HEK293 (cell line): Measurements from ENCODE around the gene PHKA2.

Experiments used
- CTCF ChIA-PET: fragments of 350-600 bp; formaldehyde crosslinking; extraction: SDS; loops from one replicate; lab custom pipeline; 2021; ENCODE audit warnings: antibody characterized with exemption; lab: Yijun Ruan, JAX
- POLR2A ChIA-PET: fragments of 300-600 bp; formaldehyde crosslinking; extraction: SDS; loops from one replicate; lab custom pipeline; 2020; ENCODE audit warnings: antibody characterized with exemption, inconsistent platforms; lab: Yijun Ruan, JAX
- H3K27ac ChIP-seq: fragments of 200-500 bp; sonication (Bioruptor generic); 2 replicates; pipeline ENCODE4 v1.5.1; 2014; ENCODE audit warnings: low read depth, low read length, control low read depth, inconsistent platforms; ENCODE audit errors: extremely low read depth
- H3K36me3 ChIP-seq, 2 experiments: fragments of 200-500 bp in 1 of 2; sonication (Bioruptor generic) in 1 of 2; 1 replicate in 1 of 2; 2 replicates in 1 of 2; pipeline ENCODE4 v1.5.1; 2014 to 2017; ENCODE audit warnings: inconsistent platforms in 2 of 2, low read length in 2 of 2; ENCODE audit not compliant: control insufficient read depth in 2 of 2, insufficient read depth in 1 of 2
- H3K4me1 ChIP-seq: fragments of 200-500 bp; sonication (Bioruptor generic); 2 replicates; pipeline ENCODE4 v1.5.1; 2014; ENCODE audit warnings: mild to moderate bottlenecking, low read length, inconsistent platforms; ENCODE audit not compliant: control insufficient read depth, insufficient read depth
- H3K4me3 ChIP-seq: 2 replicates; pipeline ENCODE4 v1.5.1; 2011; ENCODE audit warnings: low read depth, mild to moderate bottlenecking, control low read depth, low read length, moderate library complexity
- H3K9me3 ChIP-seq: fragments of 200-500 bp; sonication (Bioruptor generic); 2 replicates; pipeline ENCODE4 v1.5.1; 2014; ENCODE audit warnings: low read depth, low read length, inconsistent platforms; ENCODE audit not compliant: control insufficient read depth, insufficient read depth
- SP2 ChIP-seq: fragments of 450-650 bp; formaldehyde crosslinking; IDR thresholded peaks from 2 replicates; pipeline ENCODE4 v1.5.1; 2016; ENCODE audit warnings: missing biosample characterization, missing genetic modification characterization
- ZFP3 ChIP-seq: fragments of 450-650 bp; formaldehyde crosslinking; IDR thresholded peaks from 2 replicates; pipeline ENCODE4 v1.5.1; 2016; ENCODE audit warnings: low read depth, missing biosample characterization, missing genetic modification characterization
- ZNF23 ChIP-seq: fragments of 450-650 bp; formaldehyde crosslinking; IDR thresholded peaks from 2 replicates; pipeline ENCODE4 v1.5.1; 2016; ENCODE audit warnings: missing biosample characterization, missing genetic modification characterization, borderline replicate concordance
- ZNF292 ChIP-seq: fragments of 450-650 bp; formaldehyde crosslinking; IDR thresholded peaks from 2 replicates; pipeline ENCODE4 v1.5.1; 2016; ENCODE audit warnings: low read depth, missing biosample characterization, missing genetic modification characterization, borderline replicate concordance
- ZNF37A ChIP-seq: fragments of 450-650 bp; IDR thresholded peaks from 2 replicates; pipeline ENCODE4 v1.5.1; 2018; ENCODE audit warnings: missing biosample characterization, missing genetic modification characterization
- ZNF514 ChIP-seq: fragments of 450-650 bp; formaldehyde crosslinking; IDR thresholded peaks from 2 replicates; pipeline ENCODE4 v1.5.1; 2016; ENCODE audit warnings: missing biosample characterization, missing genetic modification characterization
- ZNF626 ChIP-seq: fragments of 450-650 bp; sonication (Bioruptor Pico); formaldehyde crosslinking; IDR thresholded peaks from 2 replicates; pipeline ENCODE4 v1.5.1; 2018; ENCODE audit warnings: missing biosample characterization, missing genetic modification characterization, inconsistent platforms
- ZNF629 ChIP-seq: fragments of 450-650 bp; formaldehyde crosslinking; IDR thresholded peaks from 2 replicates; pipeline ENCODE4 v1.5.1; 2017; ENCODE audit warnings: missing biosample characterization, missing genetic modification characterization
- TF ChIP-seq, protein P1 (sequence below): fragments of 450-650 bp; formaldehyde crosslinking; IDR thresholded peaks from 2 replicates; pipeline ENCODE4 v1.5.1; 2016; ENCODE audit warnings: missing biosample characterization, missing genetic modification characterization
- TF ChIP-seq, protein P2 (sequence below): fragments of 450-650 bp; formaldehyde crosslinking; IDR thresholded peaks from 2 replicates; pipeline ENCODE4 v1.5.1; 2016; ENCODE audit warnings: missing biosample characterization, missing genetic modification characterization
- TF ChIP-seq, protein P3 (sequence below): fragments of 450-650 bp; formaldehyde crosslinking; IDR thresholded peaks from 2 replicates; pipeline ENCODE4 v1.5.1; 2017; ENCODE audit warnings: missing biosample characterization, missing genetic modification characterization
- TF ChIP-seq, protein P4 (sequence below): fragments of 450-650 bp; formaldehyde crosslinking; IDR thresholded peaks from 2 replicates; pipeline ENCODE4 v1.5.1; 2016; ENCODE audit warnings: missing biosample characterization, missing genetic modification characterization
- TF ChIP-seq, protein P5 (sequence below): fragments of 450-650 bp; formaldehyde crosslinking; IDR thresholded peaks from 2 replicates; pipeline ENCODE4 v1.5.1; 2017; ENCODE audit warnings: missing biosample characterization, mild to moderate bottlenecking, missing genetic modification characterization, moderate library complexity
- TF ChIP-seq, protein P6 (sequence below): fragments of 450-650 bp; formaldehyde crosslinking; IDR thresholded peaks from 2 replicates; pipeline ENCODE4 v1.5.1; 2016; ENCODE audit warnings: missing biosample characterization, missing genetic modification characterization

Gene PHKA2

DNA sequence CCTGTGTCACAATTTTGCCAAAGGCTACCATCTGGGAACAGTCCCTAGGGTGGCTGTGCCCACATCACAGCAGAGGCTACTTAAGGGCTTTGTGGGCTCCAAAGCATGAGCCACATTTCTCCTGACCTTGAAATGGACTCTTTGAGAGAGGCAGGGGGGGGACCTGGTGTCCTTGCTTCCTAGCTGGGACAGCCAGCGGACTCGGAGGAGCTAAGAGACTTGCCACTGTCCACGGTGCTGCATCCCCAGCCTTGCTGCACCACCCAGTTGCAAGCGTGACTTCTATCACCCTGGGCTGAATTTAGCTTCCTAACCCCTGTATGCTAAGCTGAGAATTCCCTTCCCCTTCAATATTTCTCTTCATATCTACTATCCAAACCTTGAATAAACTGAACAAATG is 99.0 kb downstream of the PHKA2 start:
- Histone ChIP-seq H3K4me1 (no peaks in the 10 kb centered on the region), H3K36me3 (no peaks in the 10 kb centered on the region), H3K27ac (no peak overlapping the region), H3K9me3 (no peaks in the 10 kb centered on the region), H3K4me3 (no peak overlapping the region)
- CTCF ChIA-PET, result interaction anchor here (0.6 to 1.7 kb wide), 4 partner anchors 11 to 475 kb away, joined by 3 to 7 read pairs (median 3); no protein-coding TSS in a partner anchor
- TF ChIP-seq, protein P1, sequence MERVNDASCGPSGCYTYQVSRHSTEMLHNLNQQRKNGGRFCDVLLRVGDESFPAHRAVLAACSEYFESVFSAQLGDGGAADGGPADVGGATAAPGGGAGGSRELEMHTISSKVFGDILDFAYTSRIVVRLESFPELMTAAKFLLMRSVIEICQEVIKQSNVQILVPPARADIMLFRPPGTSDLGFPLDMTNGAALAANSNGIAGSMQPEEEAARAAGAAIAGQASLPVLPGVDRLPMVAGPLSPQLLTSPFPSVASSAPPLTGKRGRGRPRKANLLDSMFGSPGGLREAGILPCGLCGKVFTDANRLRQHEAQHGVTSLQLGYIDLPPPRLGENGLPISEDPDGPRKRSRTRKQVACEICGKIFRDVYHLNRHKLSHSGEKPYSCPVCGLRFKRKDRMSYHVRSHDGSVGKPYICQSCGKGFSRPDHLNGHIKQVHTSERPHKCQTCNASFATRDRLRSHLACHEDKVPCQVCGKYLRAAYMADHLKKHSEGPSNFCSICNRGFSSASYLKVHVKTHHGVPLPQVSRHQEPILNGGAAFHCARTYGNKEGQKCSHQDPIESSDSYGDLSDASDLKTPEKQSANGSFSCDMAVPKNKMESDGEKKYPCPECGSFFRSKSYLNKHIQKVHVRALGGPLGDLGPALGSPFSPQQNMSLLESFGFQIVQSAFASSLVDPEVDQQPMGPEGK (tag by site-specific recombination), result no peak
- TF ChIP-seq, protein P2, sequence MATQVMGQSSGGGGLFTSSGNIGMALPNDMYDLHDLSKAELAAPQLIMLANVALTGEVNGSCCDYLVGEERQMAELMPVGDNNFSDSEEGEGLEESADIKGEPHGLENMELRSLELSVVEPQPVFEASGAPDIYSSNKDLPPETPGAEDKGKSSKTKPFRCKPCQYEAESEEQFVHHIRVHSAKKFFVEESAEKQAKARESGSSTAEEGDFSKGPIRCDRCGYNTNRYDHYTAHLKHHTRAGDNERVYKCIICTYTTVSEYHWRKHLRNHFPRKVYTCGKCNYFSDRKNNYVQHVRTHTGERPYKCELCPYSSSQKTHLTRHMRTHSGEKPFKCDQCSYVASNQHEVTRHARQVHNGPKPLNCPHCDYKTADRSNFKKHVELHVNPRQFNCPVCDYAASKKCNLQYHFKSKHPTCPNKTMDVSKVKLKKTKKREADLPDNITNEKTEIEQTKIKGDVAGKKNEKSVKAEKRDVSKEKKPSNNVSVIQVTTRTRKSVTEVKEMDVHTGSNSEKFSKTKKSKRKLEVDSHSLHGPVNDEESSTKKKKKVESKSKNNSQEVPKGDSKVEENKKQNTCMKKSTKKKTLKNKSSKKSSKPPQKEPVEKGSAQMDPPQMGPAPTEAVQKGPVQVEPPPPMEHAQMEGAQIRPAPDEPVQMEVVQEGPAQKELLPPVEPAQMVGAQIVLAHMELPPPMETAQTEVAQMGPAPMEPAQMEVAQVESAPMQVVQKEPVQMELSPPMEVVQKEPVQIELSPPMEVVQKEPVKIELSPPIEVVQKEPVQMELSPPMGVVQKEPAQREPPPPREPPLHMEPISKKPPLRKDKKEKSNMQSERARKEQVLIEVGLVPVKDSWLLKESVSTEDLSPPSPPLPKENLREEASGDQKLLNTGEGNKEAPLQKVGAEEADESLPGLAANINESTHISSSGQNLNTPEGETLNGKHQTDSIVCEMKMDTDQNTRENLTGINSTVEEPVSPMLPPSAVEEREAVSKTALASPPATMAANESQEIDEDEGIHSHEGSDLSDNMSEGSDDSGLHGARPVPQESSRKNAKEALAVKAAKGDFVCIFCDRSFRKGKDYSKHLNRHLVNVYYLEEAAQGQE (tag by site-specific recombination), result peak; percentile 82
- TF ChIP-seq ZNF626 (tag by site-specific recombination) (no peak), SP2 (no peak)
- POLR2A ChIA-PET, result interaction anchor here (0.6 kb wide), 1 partner anchor 176 kb away, joined by 3 read pairs; no protein-coding TSS in a partner anchor

DNA sequence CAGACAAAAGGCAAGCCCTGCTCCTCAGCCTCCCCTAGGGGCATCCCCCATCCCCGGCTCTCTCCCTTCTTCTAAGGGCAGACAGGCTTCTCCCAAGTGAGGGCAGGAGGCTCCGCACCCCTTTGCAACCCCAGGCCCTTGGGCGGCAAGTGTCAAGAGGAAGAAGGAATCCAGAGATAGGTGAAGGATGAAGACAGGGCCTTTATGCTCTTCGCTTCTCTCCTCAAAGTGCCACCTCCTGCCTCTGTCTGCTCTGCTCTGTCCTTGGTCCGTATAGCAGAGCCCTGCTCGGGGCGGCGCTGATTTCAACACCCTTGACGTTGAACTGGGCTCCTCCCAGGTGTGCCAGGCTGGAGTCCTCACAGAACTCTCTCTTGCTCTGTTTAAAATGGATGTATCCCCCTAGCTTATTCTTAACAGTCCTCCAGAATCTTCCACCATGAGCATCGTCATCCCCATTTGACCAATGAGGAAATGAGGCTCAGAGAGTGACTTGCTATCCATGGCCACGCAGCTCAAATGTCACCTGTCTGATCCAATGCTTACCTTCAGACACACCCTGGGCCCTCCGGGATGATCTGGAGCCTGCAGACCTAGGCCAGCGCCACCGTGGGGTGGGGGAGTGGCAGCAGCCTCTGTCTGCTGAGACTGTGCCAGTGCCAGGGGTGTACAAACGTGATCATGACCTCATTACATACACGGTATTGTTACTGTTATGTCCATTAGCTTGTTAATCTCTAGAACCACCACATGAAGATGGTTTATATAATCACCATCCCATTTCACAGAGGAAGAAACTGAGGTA is 99.8 kb downstream of the PHKA2 start:
- TF ChIP-seq ZNF37A (tag by site-specific recombination), result no peak
- TF ChIP-seq, protein P3, sequence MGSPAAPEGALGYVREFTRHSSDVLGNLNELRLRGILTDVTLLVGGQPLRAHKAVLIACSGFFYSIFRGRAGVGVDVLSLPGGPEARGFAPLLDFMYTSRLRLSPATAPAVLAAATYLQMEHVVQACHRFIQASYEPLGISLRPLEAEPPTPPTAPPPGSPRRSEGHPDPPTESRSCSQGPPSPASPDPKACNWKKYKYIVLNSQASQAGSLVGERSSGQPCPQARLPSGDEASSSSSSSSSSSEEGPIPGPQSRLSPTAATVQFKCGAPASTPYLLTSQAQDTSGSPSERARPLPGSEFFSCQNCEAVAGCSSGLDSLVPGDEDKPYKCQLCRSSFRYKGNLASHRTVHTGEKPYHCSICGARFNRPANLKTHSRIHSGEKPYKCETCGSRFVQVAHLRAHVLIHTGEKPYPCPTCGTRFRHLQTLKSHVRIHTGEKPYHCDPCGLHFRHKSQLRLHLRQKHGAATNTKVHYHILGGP (tag by site-specific recombination), result no peak
- TF ChIP-seq ZNF23, result no peak
- no peak for TF ChIP-seq ZFP3 (tag by site-specific recombination)
- TF ChIP-seq, protein P1 (tag by site-specific recombination), result no peak
- TF ChIP-seq ZNF514, result no peak
- TF ChIP-seq ZNF292 (tag by site-specific recombination), result no peak
- no peak for TF ChIP-seq SP2
- TF ChIP-seq, protein P4, sequence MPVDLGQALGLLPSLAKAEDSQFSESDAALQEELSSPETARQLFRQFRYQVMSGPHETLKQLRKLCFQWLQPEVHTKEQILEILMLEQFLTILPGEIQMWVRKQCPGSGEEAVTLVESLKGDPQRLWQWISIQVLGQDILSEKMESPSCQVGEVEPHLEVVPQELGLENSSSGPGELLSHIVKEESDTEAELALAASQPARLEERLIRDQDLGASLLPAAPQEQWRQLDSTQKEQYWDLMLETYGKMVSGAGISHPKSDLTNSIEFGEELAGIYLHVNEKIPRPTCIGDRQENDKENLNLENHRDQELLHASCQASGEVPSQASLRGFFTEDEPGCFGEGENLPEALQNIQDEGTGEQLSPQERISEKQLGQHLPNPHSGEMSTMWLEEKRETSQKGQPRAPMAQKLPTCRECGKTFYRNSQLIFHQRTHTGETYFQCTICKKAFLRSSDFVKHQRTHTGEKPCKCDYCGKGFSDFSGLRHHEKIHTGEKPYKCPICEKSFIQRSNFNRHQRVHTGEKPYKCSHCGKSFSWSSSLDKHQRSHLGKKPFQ (tag by site-specific recombination), result no peak
- TF ChIP-seq ZNF629 (tag by site-specific recombination), result no peak
- TF ChIP-seq, protein P5, sequence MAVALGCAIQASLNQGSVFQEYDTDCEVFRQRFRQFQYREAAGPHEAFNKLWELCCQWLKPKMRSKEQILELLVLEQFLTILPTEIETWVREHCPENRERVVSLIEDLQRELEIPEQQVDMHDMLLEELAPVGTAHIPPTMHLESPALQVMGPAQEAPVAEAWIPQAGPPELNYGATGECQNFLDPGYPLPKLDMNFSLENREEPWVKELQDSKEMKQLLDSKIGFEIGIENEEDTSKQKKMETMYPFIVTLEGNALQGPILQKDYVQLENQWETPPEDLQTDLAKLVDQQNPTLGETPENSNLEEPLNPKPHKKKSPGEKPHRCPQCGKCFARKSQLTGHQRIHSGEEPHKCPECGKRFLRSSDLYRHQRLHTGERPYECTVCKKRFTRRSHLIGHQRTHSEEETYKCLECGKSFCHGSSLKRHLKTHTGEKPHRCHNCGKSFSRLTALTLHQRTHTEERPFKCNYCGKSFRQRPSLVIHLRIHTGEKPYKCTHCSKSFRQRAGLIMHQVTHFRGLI (tag by site-specific recombination), result no peak
- TF ChIP-seq, protein P6, sequence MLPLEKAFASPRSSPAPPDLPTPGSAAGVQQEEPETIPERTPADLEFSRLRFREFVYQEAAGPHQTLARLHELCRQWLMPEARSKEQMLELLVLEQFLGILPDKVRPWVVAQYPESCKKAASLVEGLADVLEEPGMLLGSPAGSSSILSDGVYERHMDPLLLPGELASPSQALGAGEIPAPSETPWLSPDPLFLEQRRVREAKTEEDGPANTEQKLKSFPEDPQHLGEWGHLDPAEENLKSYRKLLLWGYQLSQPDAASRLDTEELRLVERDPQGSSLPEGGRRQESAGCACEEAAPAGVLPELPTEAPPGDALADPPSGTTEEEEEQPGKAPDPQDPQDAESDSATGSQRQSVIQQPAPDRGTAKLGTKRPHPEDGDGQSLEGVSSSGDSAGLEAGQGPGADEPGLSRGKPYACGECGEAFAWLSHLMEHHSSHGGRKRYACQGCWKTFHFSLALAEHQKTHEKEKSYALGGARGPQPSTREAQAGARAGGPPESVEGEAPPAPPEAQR, result no peak
- ChIA-PET CTCF (interaction anchor here (0.6 to 1.7 kb wide), 2 partner anchors 12 to 474 kb away, joined by 3 to 7 read pairs; no protein-coding TSS in a partner anchor), POLR2A (no interaction called here)
- Histone ChIP-seq H3K4me1 (no peaks in the 10 kb centered on the region), H3K27ac (no peak overlapping the region), H3K4me3 (no peak overlapping the region), H3K36me3 (no peaks in the 10 kb centered on the region), H3K9me3 (no peaks in the 10 kb centered on the region)
